Measurements from ENCODE around the gene TLL2. TPM values are rescaled to one million over a fixed set of nuclear protein-coding genes. Genes with fewer than 3 reads are reported as not detected.

TLL2 gene
- total and polyA plus RNA-seq, 2 experiments from 2014 or later: 2.6 to 3.0 TPM

DNA sequence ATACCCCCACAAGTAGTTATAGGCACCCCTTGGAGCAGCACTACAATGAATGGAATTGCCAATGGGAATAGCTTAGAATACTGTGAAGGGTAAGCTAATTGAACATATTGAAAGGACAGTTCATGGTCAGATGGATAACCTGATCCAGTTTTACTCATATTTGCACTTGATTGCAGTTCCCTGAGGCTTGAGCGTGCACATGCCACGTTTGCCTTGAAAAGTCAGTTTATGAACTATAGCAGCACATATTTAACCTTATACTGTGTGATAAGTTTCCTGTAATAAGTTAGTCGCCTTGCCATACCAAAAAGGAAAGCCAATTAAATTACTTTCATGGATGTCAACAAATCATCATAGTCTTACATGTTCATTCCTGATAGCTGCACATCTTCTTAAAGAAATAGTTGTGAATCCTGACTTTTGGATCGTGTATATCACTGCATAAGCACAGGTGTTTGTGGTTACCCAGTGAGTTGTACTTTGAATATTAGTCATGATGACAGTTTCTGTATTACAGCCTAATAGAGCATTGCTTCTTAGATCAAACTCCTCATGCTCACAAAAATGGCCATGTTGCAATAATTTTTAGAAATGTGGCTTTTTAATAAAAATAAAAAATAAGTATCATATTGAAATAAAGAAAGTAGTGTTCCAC lies 187.9 kb downstream of the TLL2 start (continued):
- TF ChIP-seq, protein P1, sequence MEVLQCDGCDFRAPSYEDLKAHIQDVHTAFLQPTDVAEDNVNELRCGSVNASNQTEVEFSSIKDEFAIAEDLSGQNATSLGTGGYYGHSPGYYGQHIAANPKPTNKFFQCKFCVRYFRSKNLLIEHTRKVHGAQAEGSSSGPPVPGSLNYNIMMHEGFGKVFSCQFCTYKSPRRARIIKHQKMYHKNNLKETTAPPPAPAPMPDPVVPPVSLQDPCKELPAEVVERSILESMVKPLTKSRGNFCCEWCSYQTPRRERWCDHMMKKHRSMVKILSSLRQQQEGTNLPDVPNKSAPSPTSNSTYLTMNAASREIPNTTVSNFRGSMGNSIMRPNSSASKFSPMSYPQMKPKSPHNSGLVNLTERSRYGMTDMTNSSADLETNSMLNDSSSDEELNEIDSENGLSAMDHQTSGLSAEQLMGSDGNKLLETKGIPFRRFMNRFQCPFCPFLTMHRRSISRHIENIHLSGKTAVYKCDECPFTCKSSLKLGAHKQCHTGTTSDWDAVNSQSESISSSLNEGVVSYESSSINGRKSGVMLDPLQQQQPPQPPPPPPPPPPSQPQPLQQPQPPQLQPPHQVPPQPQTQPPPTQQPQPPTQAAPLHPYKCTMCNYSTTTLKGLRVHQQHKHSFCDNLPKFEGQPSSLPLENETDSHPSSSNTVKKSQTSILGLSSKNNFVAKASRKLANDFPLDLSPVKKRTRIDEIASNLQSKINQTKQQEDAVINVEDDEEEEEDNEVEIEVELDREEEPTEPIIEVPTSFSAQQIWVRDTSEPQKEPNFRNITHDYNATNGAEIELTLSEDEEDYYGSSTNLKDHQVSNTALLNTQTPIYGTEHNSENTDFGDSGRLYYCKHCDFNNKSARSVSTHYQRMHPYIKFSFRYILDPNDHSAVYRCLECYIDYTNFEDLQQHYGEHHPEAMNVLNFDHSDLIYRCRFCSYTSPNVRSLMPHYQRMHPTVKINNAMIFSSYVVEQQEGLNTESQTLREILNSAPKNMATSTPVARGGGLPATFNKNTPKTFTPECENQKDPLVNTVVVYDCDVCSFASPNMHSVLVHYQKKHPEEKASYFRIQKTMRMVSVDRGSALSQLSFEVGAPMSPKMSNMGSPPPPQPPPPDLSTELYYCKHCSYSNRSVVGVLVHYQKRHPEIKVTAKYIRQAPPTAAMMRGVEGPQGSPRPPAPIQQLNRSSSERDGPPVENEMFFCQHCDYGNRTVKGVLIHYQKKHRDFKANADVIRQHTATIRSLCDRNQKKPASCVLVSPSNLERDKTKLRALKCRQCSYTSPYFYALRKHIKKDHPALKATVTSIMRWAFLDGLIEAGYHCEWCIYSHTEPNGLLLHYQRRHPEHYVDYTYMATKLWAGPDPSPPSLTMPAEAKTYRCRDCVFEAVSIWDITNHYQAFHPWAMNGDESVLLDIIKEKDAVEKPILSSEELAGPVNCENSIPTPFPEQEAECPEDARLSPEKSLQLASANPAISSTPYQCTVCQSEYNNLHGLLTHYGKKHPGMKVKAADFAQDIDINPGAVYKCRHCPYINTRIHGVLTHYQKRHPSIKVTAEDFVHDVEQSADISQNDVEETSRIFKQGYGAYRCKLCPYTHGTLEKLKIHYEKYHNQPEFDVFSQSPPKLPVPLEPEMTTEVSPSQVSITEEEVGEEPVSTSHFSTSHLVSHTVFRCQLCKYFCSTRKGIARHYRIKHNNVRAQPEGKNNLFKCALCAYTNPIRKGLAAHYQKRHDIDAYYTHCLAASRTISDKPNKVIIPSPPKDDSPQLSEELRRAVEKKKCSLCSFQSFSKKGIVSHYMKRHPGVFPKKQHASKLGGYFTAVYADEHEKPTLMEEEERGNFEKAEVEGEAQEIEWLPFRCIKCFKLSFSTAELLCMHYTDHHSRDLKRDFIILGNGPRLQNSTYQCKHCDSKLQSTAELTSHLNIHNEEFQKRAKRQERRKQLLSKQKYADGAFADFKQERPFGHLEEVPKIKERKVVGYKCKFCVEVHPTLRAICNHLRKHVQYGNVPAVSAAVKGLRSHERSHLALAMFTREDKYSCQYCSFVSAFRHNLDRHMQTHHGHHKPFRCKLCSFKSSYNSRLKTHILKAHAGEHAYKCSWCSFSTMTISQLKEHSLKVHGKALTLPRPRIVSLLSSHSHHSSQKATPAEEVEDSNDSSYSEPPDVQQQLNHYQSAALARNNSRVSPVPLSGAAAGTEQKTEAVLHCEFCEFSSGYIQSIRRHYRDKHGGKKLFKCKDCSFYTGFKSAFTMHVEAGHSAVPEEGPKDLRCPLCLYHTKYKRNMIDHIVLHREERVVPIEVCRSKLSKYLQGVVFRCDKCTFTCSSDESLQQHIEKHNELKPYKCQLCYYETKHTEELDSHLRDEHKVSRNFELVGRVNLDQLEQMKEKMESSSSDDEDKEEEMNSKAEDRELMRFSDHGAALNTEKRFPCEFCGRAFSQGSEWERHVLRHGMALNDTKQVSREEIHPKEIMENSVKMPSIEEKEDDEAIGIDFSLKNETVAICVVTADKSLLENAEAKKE (CRISPR knock-in tag; IDR thresholded peaks at IDR 0.05): no peak
- TF ChIP-seq EZH2 (IDR thresholded peaks at IDR 0.05; ENCODE audit: low read depth, unreplicated experiment): no peak
- TF ChIP-seq NANOG (IDR thresholded peaks at IDR 0.05; ENCODE audit: borderline replicate concordance): no peak
- TF ChIP-seq ZNF114 (CRISPR knock-in tag; IDR thresholded peaks at IDR 0.05): no peak
- TF ChIP-seq ETS1 (IDR thresholded peaks at IDR 0.05): no peak
- no peak for TF ChIP-seq ZNF331 (CRISPR knock-in tag; IDR thresholded peaks at IDR 0.05; ENCODE audit: low read depth)
- no peak for TF ChIP-seq STAT1 (IDR thresholded peaks at IDR 0.05; ENCODE audit: unreplicated experiment)
- TF ChIP-seq CREB1 (CRISPR knock-in tag; IDR thresholded peaks at IDR 0.05; ENCODE audit: low read depth): no peak

- Histone ChIP-seq H4K20me1 (replicated peaks; ENCODE audit: insufficient read depth) (no peaks in the 10 kb centered on the region), H3K9me2 (ENCODE audit: insufficient read depth) (no peaks in the 10 kb centered on the region; the same call in 1 of the 2 replicates), H3K4me3 (no peak overlapping the region), H3K27me3 (ENCODE audit: insufficient read depth) (no peaks in the 10 kb centered on the region), H3K36me3 (ENCODE audit: insufficient read depth) (no peaks in the 10 kb centered on the region), H3K4me1 (ENCODE audit: insufficient read depth) (peaks cover 11% of the 10 kb centered on the region), H3K79me2 (replicated peaks; ENCODE audit: insufficient read depth) (no peaks in the 10 kb centered on the region), H2AFZ (0 out of 2 replicates have a peak overlapping the region, but pooled peaks have one; percentile 10), H3K4me2 (no peak overlapping the region), H3K27ac (ENCODE audit: low read depth) (no peak overlapping the region), H3F3A (replicated peaks; ENCODE audit: low read depth) (no peaks in the 10 kb centered on the region)
- TF ChIP-seq CTCF (conservative IDR thresholded peaks at IDR 0.05; ENCODE audit: low read depth in 2 of 2) (peak in 1 of 2 experiments; percentile 70; a peak in 2 of 4 replicates), ZNF331 (CRISPR knock-in tag; IDR thresholded peaks at IDR 0.05; ENCODE audit: low read depth) (no peak)
- DNase-seq (ENCODE audit: low spot score): peak; percentile 20
- peaks cover 5% of the 10 kb centered on the region for H3K27me3 Mint-ChIP-seq (ENCODE audit: insufficient read depth, low read depth, poor library complexity)
- H3K27ac Mint-ChIP-seq: no peak overlapping the region
- no peaks in the 10 kb centered on the region for H3K36me3 Mint-ChIP-seq (ENCODE audit: low read depth)
- no peak overlapping the region for H3K4me3 Mint-ChIP-seq
- H3K4me1 Mint-ChIP-seq: peaks cover 8% of the 10 kb centered on the region
- H3K9me3 Mint-ChIP-seq: no peaks in the 10 kb centered on the region
- peak; percentile 58 for ATAC-seq
Observed at GRCh38 chr10:96324447-96324846, 189.3 kb downstream of the TLL2 start.
